ENCODE measurements around the gene MID1.

MID1 gene

GRCh38 chrX:10526451-10526850 lies 93.9 kb downstream of the MID1 start:
- DNase-seq, result no peak

GRCh38 chrX:10525381-10526120 lies 94.8 kb downstream of the MID1 start:
- DNase-seq, result no peak

GRCh38 chrX:10524578-10524977 lies 95.8 kb downstream of the MID1 start:
- no peak for DNase-seq

- DNase-seq, result no peak
Measured at GRCh38 chrX:10519761-10520160, 100.6 kb downstream of the MID1 start.

GRCh38 chrX:10519278-10519677 lies 101.1 kb downstream of the MID1 start:
- no peak for DNase-seq

- DNase-seq, result no peak
Measured at GRCh38 chrX:10518073-10518472, 102.3 kb downstream of the MID1 start.

- no peak for DNase-seq
Measured at GRCh38 chrX:10516781-10517322, 103.5 kb downstream of the MID1 start.

- DNase-seq, result no peak
Measured at GRCh38 chrX:10514891-10515290, 105.5 kb downstream of the MID1 start.

- no peak for DNase-seq
Measured at GRCh38 chrX:10513974-10514373, 106.4 kb downstream of the MID1 start.

GRCh38 chrX:10512741-10513140 lies 107.6 kb downstream of the MID1 start:
- no peak for DNase-seq

GRCh38 chrX:10512258-10512657 lies 108.1 kb downstream of the MID1 start:
- DNase-seq, result no peak

- DNase-seq, result no peak
Measured at GRCh38 chrX:10509397-10509796, 111.0 kb downstream of the MID1 start.

- no peak for DNase-seq
Measured at GRCh38 chrX:10508891-10509290, 111.5 kb downstream of the MID1 start.

- no peak for DNase-seq
Measured at GRCh38 chrX:10507876-10508275, 112.5 kb downstream of the MID1 start.

GRCh38 chrX:10507181-10507580 lies 113.2 kb downstream of the MID1 start:
- peak; percentile 37 for DNase-seq

- no peak for DNase-seq
Measured at GRCh38 chrX:10506781-10507180, 113.6 kb downstream of the MID1 start.

GRCh38 chrX:10505726-10506125 lies 114.7 kb downstream of the MID1 start:
- no peak for DNase-seq

- no peak for DNase-seq
Measured at GRCh38 chrX:10502961-10503360, 117.4 kb downstream of the MID1 start.

- DNase-seq, result no peak
Measured at GRCh38 chrX:10501611-10502010, 118.8 kb downstream of the MID1 start.

GRCh38 chrX:10496345-10496965 lies 123.9 kb downstream of the MID1 start:
- DNase-seq, result no peak

- no peak for DNase-seq
Measured at GRCh38 chrX:10495677-10496076, 124.7 kb downstream of the MID1 start.

- no peak for DNase-seq
Measured at GRCh38 chrX:10492250-10492649, 128.1 kb downstream of the MID1 start.

- DNase-seq, result no peak
Measured at GRCh38 chrX:10486373-10486772, 134.0 kb downstream of the MID1 start.

- no peak for DNase-seq
Measured at GRCh38 chrX:10485326-10485725, 135.1 kb downstream of the MID1 start.
